Measurements from ENCODE around the gene HES3.
A peak's percentile ranks its signal among the peaks of the same experiment; 100 is the strongest.

The HES3 gene

GRCh38 chr1:6221210-6221784, 22.7 kb upstream of the HES3 start:
- no peak overlapping the region for H3K27ac ChIP-seq
- TF ChIP-seq CTCF (IDR thresholded peaks at IDR 0.05), result no peak
- H3K4me3 ChIP-seq, result no peak overlapping the region
- DNase-seq (ENCODE audit: low spot score), result no peak

GRCh38 chr1:6222636-6223035, 21.3 kb upstream of the HES3 start:
- Histone ChIP-seq H3K4me3 (no peak overlapping the region), H3K27ac (peak overlapping the region in 1 of 2 donors; percentile 41)
- DNase-seq (ENCODE audit: low spot score), result no peak
- TF ChIP-seq CTCF (IDR thresholded peaks at IDR 0.05), result no peak

- no peak overlapping the region for H3K4me3 ChIP-seq
- no peak for DNase-seq (ENCODE audit: low spot score)
- TF ChIP-seq CTCF (IDR thresholded peaks at IDR 0.05), result no peak
- H3K27ac ChIP-seq, result peak overlapping the region in 1 of 2 donors; percentile 41
Observed at GRCh38 chr1:6223617-6224016, 20.4 kb upstream of the HES3 start.

- DNase-seq (ENCODE audit: low spot score), result no peak
- Histone ChIP-seq H3K4me3 (no peak overlapping the region), H3K27ac (no peak overlapping the region)
- TF ChIP-seq CTCF (IDR thresholded peaks at IDR 0.05), result no peak
Observed at GRCh38 chr1:6224718-6225117, 19.3 kb upstream of the HES3 start.

GRCh38 chr1:6225651-6226050, 18.3 kb upstream of the HES3 start:
- no peak for TF ChIP-seq CTCF (IDR thresholded peaks at IDR 0.05)
- DNase-seq (ENCODE audit: low spot score), result no peak
- no peak overlapping the region for H3K4me3 ChIP-seq
- H3K27ac ChIP-seq, result no peak overlapping the region

GRCh38 chr1:6233376-6233775, 10.6 kb upstream of the HES3 start:
- no peak overlapping the region for H3K27ac ChIP-seq
- TF ChIP-seq CTCF (IDR thresholded peaks at IDR 0.05), result no peak

GRCh38 chr1:6234502-6235295, 9.3 kb upstream of the HES3 start:
- Histone ChIP-seq H3K4me3 (peak overlapping the region; percentile 93), H3K27ac (no peak overlapping the region)
- DNase-seq (ENCODE audit: low spot score), result no peak
- no peak for TF ChIP-seq CTCF (IDR thresholded peaks at IDR 0.05)

More at GRCh38 chr1:6233376-6233775, 10.6 kb upstream of the HES3 start:
- no peak overlapping the region for H3K4me3 ChIP-seq
- DNase-seq (ENCODE audit: low spot score), result no peak
